ENCODE data around the gene CAPN2. TPM values are rescaled to one million over a fixed set of nuclear protein-coding genes. Genes with fewer than 3 reads are reported as not detected.

CAPN2 gene
- total and polyA plus RNA-seq, 2 donors (not counting 1 experiment from before 2014, with no cell fraction given): 63.9 to 79.6 TPM

- H2AFZ ChIP-seq (ENCODE audit: insufficient read depth, low read depth, low read length, poor library complexity, severe bottlenecking): peak overlapping the region; percentile 93
- peak overlapping the region; percentile 27 for H3K27ac Mint-ChIP-seq
- peak overlapping the region; percentile 98 for H3K4me2 ChIP-seq (replicated peaks; ENCODE audit: low read depth, low read length, poor library complexity, severe bottlenecking)
- peaks cover 7 to 9% of the 10 kb centered on the region in 2 donors for H3K4me1 ChIP-seq (ENCODE audit: control insufficient read depth in 2 of 2, insufficient read depth in 2 of 2, low read length in 2 of 2)
- TF ChIP-seq CTCF (IDR thresholded peaks at IDR 0.05) (peak; percentile 98), EZH2 (IDR thresholded peaks at IDR 0.05; ENCODE audit: borderline replicate concordance, insufficient read depth, low read depth, low read length, poor library complexity, severe bottlenecking) (no peak)
- peaks cover 0 to 5% (median 2%) of the 10 kb centered on the region in 4 experiments for H3K27me3 ChIP-seq (replicated peaks in 1 of 4; ENCODE audit: control extremely low read depth in 1 of 4, control insufficient read depth in 3 of 4, insufficient read depth in 4 of 4, low read length in 3 of 4)
- no peak overlapping the region for H3K27ac ChIP-seq (ENCODE audit: low read length in 2 of 2)
- H3K79me2 ChIP-seq (ENCODE audit: control insufficient read depth, insufficient read depth, low read length): no peaks in the 10 kb centered on the region
- no peaks in the 10 kb centered on the region for H3K27me3 Mint-ChIP-seq
- no peaks in the 10 kb centered on the region for H4K20me1 ChIP-seq (ENCODE audit: control insufficient read depth, insufficient read depth, low read length, poor library complexity, severe bottlenecking)
- peaks cover 0 to 45% of the 10 kb centered on the region in 2 experiments for H3K36me3 ChIP-seq (replicated peaks in 1 of 2; ENCODE audit: control extremely low read depth in 1 of 2, control insufficient read depth in 1 of 2, extremely low read depth in 1 of 2, insufficient read depth in 2 of 2, low read length in 1 of 2)
- no peaks in the 10 kb centered on the region for H3K9me3 Mint-ChIP-seq (ENCODE audit: insufficient read depth)
- 12% methylated on average over 50 of the region's 61 CpGs for WGBS (ENCODE audit: insufficient coverage)
- peak overlapping the region; percentile 86 for H3K4me3 Mint-ChIP-seq
- peaks cover 0 to 4% (median 0%) of the 10 kb centered on the region in 3 donors for H3K9me3 ChIP-seq (ENCODE audit: control extremely low read depth in 1 of 3, control insufficient read depth in 2 of 3, insufficient read depth in 1 of 3, low read length in 2 of 3)
- ATAC-seq (ENCODE audit: low read depth): peak; percentile 83
- H3K4me3 ChIP-seq (ENCODE audit: control extremely low read depth in 1 of 5, extremely low read depth in 1 of 5, insufficient read depth in 1 of 5, low read depth in 2 of 5, low read length in 4 of 5): peak overlapping the region; percentile 42 to 69 (median 62)
- peaks cover 6% of the 10 kb centered on the region for H3K4me1 Mint-ChIP-seq
- DNase-seq: peak; percentile 79
- ChIA-PET POLR2A (interaction anchor here (0.6 to 2.7 kb wide), 3 partner anchors 32 to 958 kb away, joined by 3 to 10 read pairs (median 4); partner anchors contain the start of gene CAPN2), CTCF (interaction anchor here (1.0 to 9.7 kb wide), 25 partner anchors 9 to 954 kb away, joined by 3 to 148 read pairs (median 6); partner anchors contain the start of gene CAPN2)
- peak overlapping the region; percentile 77 for H3K9ac ChIP-seq (ENCODE audit: low read length)
- intact Hi-C loops (cut with micrococcal nuclease): loop anchor here (1.0 kb wide), 3 partner anchors 33 to 51 kb away; partner anchors contain the start of gene CAPN2
These were observed 36.7 kb downstream of the CAPN2 start for GRCh38 chr1:223748773-223749733.
